T-helper 1 cell (primary cell): ENCODE results near the gene ATXN7.

Source experiments
- DNase-seq, 5 donors: peaks; one replicate each; pipeline ENCODE4 v3.0.0-alpha.2; 2012 to 2020
- total RNA-seq, 4 donors: gene quantifications; one replicate each; lab custom pipeline; 2026; lab: John Stamatoyannopoulos, UW

ATXN7 gene
- 187 to 222 (median 199) reads per million in 4 donors for total RNA-seq

- peak; percentile 46 to 68 (median 67) for DNase-seq
Observed at GRCh38 chr3:63863150-63864007, at the start of gene ATXN7, which contains the start of gene THOC7. ATXN7 (plus strand) TSS chr3:63863867; CDS start chr3:63912599, 48,732 bp downstream. THOC7 (minus strand) TSS chr3:63863805; CDS start chr3:63863790, 15 bp downstream.

GRCh38 chr3:63814237-63814636 lies 49.4 kb upstream of the ATXN7 start:
- DNase-seq: no peak

- DNase-seq: no peak
Observed at GRCh38 chr3:63817225-63817624, 46.4 kb upstream of the ATXN7 start.

- peak in 4 of 5 donors; percentile 21 to 53 (median 37) for DNase-seq
Observed at GRCh38 chr3:63818282-63819150, 45.2 kb upstream of the ATXN7 start.

- DNase-seq: no peak
Observed at GRCh38 chr3:63819151-63819398, 44.6 kb upstream of the ATXN7 start, which contains the start of gene C3orf49. C3orf49 (plus strand) TSS chr3:63819299; CDS start chr3:63819472, 173 bp downstream.

GRCh38 chr3:63824309-63824708 lies 39.4 kb upstream of the ATXN7 start:
- no peak for DNase-seq

- no peak for DNase-seq
Observed at GRCh38 chr3:63830526-63830925, 33.1 kb upstream of the ATXN7 start.

- no peak for DNase-seq
Observed at GRCh38 chr3:63832395-63832794, 31.3 kb upstream of the ATXN7 start.

- no peak for DNase-seq
Observed at GRCh38 chr3:63841704-63842103, 22.0 kb upstream of the ATXN7 start.

GRCh38 chr3:63842127-63842526 lies 21.5 kb upstream of the ATXN7 start:
- no peak for DNase-seq

- DNase-seq: no peak
Observed at GRCh38 chr3:63845215-63845614, 18.5 kb upstream of the ATXN7 start.

- no peak for DNase-seq
Observed at GRCh38 chr3:63847718-63848450, 15.8 kb upstream of the ATXN7 start.

GRCh38 chr3:63849175-63849574 lies 14.5 kb upstream of the ATXN7 start:
- no peak for DNase-seq

GRCh38 chr3:63851287-63851686 lies 12.4 kb upstream of the ATXN7 start:
- no peak for DNase-seq

- DNase-seq: no peak
Observed at GRCh38 chr3:63853106-63853505, 10.6 kb upstream of the ATXN7 start.

- no peak for DNase-seq
Observed at GRCh38 chr3:63855333-63855940, 8.2 kb upstream of the ATXN7 start.

- DNase-seq: no peak
Observed at GRCh38 chr3:63857311-63857710, 6.4 kb upstream of the ATXN7 start.

GRCh38 chr3:63860776-63861175 lies 2.9 kb upstream of the ATXN7 start:
- DNase-seq: no peak

GRCh38 chr3:63861306-63861705 lies 2.4 kb upstream of the ATXN7 start:
- DNase-seq: no peak

GRCh38 chr3:63862804-63863149 lies 890 bp upstream of the ATXN7 start:
- no peak for DNase-seq

GRCh38 chr3:63864008-63864964 lies 619 bp downstream of the ATXN7 start:
- peak in 4 of 5 donors; percentile 22 to 36 (median 32) for DNase-seq
